OCI-LY7 (cell line): ENCODE data around the gene RHEBL1. TPM values are rescaled to one million over a fixed set of nuclear protein-coding genes. Genes with fewer than 3 reads are reported as not detected.

Source experiments
- BruUV-seq: library from RNA; stranded (reverse); fragments of 400-500 nt; replicated peaks from 2 replicates; lab custom pipeline; 2021; lab: Mats Ljungman, UMichigan
- CTCF ChIA-PET: fragments of 300-600 bp; sonication (Branson Sonifier 250); formaldehyde crosslinking; loops from one replicate; lab custom pipeline; 2022; ENCODE audit warnings: antibody characterized with exemption; ENCODE audit not compliant: unreplicated experiment; lab: Charles Lee
- POLR2A ChIA-PET: fragments of 300-600 bp; sonication (Branson Sonifier 250); formaldehyde crosslinking; loops from one replicate; lab custom pipeline; 2022; ENCODE audit warnings: antibody characterized with exemption; lab: Charles Lee
- DNase-seq: peaks from one replicate; pipeline ENCODE4 v3.0.0-alpha.2; 2015; ENCODE audit warnings: low spot score
- H2AFZ ChIP-seq: fragments of 200-600 bp; sonication (generic), shearing (Covaris generic); 2 replicates; pipeline ENCODE4 v1.6.1; 2014; ENCODE audit warnings: mild to moderate bottlenecking, antibody characterized with exemption, low read length, moderate library complexity
- H3K27ac ChIP-seq: fragments of 200-600 bp; sonication (generic); 2 replicates; pipeline ENCODE4 v1.5.1; 2014; ENCODE audit warnings: mixed run types, low read depth, mild to moderate bottlenecking, moderate library complexity, low read length, inconsistent platforms; ENCODE audit not compliant: poor library complexity, severe bottlenecking
- H3K36me3 ChIP-seq: fragments of 200-600 bp; sonication (generic); 2 replicates; pipeline ENCODE4 v1.6.1; 2014; ENCODE audit warnings: mild to moderate bottlenecking, antibody characterized with exemption, low read length, moderate library complexity, mixed read lengths; ENCODE audit not compliant: insufficient read depth
- H3K4me1 ChIP-seq: fragments of 200-600 bp; sonication (generic); 2 replicates; pipeline ENCODE4 v1.5.1; 2014; ENCODE audit warnings: mild to moderate bottlenecking, low read length; ENCODE audit not compliant: insufficient read depth, poor library complexity, severe bottlenecking
- H3K4me2 ChIP-seq: fragments of 200-600 bp; sonication (generic); 2 replicates; pipeline ENCODE4 v1.6.1; 2014; ENCODE audit warnings: mild to moderate bottlenecking, low read length
- H3K4me3 ChIP-seq: fragments of 200-600 bp; sonication (generic); 2 replicates; pipeline ENCODE4 v1.5.1; 2014; ENCODE audit warnings: mild to moderate bottlenecking, low read depth, low read length; ENCODE audit not compliant: poor library complexity, severe bottlenecking
- H3K79me2 ChIP-seq: fragments of 200-600 bp; sonication (generic); 2 replicates; pipeline ENCODE4 v1.6.1; 2016; ENCODE audit warnings: low read depth, mild to moderate bottlenecking, low read length, moderate library complexity, mixed read lengths; ENCODE audit not compliant: insufficient read depth
- H3K9me2 ChIP-seq: fragments of 200-600 bp; sonication (generic); 2 replicates; pipeline ENCODE4 v1.6.1; 2016; ENCODE audit warnings: mild to moderate bottlenecking, low read length, mixed read lengths; ENCODE audit not compliant: insufficient read depth
- H3K9me3 ChIP-seq: fragments of 200-600 bp; sonication (generic); 2 replicates; pipeline ENCODE4 v1.6.1; 2014; ENCODE audit warnings: mild to moderate bottlenecking, mixed run types, low read length, mixed read lengths
- H4K20me1 ChIP-seq: fragments of 200-600 bp; sonication (generic); 2 replicates; pipeline ENCODE4 v1.6.1; 2014; ENCODE audit warnings: mild to moderate bottlenecking, antibody characterized with exemption, low read length, moderate library complexity, mixed read lengths; ENCODE audit not compliant: insufficient read depth
- EZH2phosphoT487 ChIP-seq: fragments of 200-600 bp; sonication (generic); IDR thresholded peaks from 2 replicates; pipeline ENCODE4 v1.6.1; 2018; ENCODE audit warnings: low read depth, borderline replicate concordance, mild to moderate bottlenecking, mixed run types, antibody characterized with exemption, low read length, moderate library complexity, mixed read lengths
- intact Hi-C: fragments of 100-400 bp; cut with micrococcal nuclease; formaldehyde crosslinking; loops from one replicate; pipeline ENCODE4 v1.10.0; 2022; ENCODE audit not compliant: unreplicated experiment
- total RNA-seq, 2 experiments: library from RNA; depleted of rRNA in 1 of 2; stranded (reverse); fragments of >200 nt in 1 of 2; shearing (Covaris generic) in 1 of 2; gene quantifications; 2 replicates each; pipeline ENCODE4 v1.2.3, GENCODE V29; 2014 to 2022
- TF ChIP-seq, protein P1 (sequence below): fragments of 200-600 bp; sonication (generic); conservative IDR thresholded peaks from 2 replicates; pipeline ENCODE4 v1.5.1; 2014; ENCODE audit warnings: mild to moderate bottlenecking, antibody characterized with exemption, low read length, moderate library complexity, mixed read lengths

The RHEBL1 gene
- total RNA-seq, 2 experiments from 2014 or later = 3.4 to 3.7 TPM

DNA sequence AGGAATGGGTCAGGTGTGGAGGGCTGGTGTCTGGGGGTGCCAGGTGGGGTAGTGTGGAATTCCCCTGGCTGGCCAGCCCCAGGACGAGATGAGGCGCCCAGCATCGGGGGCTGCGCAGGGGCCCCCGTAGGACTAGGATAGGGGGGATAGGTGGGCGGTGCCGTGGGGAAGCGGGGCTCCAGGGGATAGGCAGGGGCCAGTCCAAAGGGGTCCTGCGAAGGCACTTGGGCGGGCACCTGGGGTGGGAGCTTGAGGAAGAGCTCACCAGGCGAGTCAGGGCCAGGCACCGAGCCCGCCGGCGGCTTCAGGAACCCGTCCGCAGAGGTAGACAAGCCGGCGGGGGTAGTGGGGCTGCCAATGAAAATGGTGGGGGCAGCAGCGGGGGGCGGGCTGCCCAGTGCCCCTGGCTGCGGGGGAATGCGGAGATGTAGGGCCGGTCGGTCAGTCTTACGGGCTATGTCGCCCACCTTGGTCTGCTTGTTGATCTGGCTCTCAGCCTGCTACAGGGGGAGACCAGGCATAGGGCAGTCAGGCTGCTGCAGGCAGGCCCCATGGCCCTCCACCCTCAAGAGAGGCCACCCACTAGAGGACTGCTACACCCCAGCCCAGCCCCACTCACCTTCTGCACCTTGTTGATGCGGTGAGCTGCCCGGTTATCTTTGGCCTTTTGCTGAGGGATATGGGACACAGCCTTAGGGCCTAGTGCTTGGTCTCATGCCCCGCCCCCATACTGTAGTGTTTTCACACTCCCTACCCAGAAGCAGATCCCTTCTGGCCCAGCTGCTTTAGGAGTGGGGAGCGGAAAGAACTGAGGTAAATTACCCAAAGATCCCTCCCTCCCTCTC lies 28.5 kb downstream of the RHEBL1 start:
- BruUV-seq = no TSS peak
- H2AFZ ChIP-seq = no peak overlapping the region
- no peak overlapping the region for H3K4me3 ChIP-seq
- no peak for TF ChIP-seq EZH2phosphoT487
- TF ChIP-seq, protein P1, sequence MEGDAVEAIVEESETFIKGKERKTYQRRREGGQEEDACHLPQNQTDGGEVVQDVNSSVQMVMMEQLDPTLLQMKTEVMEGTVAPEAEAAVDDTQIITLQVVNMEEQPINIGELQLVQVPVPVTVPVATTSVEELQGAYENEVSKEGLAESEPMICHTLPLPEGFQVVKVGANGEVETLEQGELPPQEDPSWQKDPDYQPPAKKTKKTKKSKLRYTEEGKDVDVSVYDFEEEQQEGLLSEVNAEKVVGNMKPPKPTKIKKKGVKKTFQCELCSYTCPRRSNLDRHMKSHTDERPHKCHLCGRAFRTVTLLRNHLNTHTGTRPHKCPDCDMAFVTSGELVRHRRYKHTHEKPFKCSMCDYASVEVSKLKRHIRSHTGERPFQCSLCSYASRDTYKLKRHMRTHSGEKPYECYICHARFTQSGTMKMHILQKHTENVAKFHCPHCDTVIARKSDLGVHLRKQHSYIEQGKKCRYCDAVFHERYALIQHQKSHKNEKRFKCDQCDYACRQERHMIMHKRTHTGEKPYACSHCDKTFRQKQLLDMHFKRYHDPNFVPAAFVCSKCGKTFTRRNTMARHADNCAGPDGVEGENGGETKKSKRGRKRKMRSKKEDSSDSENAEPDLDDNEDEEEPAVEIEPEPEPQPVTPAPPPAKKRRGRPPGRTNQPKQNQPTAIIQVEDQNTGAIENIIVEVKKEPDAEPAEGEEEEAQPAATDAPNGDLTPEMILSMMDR = no peak
- H3K36me3 ChIP-seq = peaks cover 98% of the 10 kb centered on the region
- no peaks in the 10 kb centered on the region for H4K20me1 ChIP-seq
- no peak overlapping the region for H3K27ac ChIP-seq
- ChIA-PET CTCF (no interaction called here), POLR2A (no interaction called here)
- H3K79me2 ChIP-seq = no peaks in the 10 kb centered on the region
- no peak for DNase-seq
- H3K4me1 ChIP-seq = no peaks in the 10 kb centered on the region
- H3K4me2 ChIP-seq = no peak overlapping the region
- no peaks in the 10 kb centered on the region for H3K9me3 ChIP-seq
- no peaks in the 10 kb centered on the region for H3K9me2 ChIP-seq
- intact Hi-C loops = no loop called here

DNA sequence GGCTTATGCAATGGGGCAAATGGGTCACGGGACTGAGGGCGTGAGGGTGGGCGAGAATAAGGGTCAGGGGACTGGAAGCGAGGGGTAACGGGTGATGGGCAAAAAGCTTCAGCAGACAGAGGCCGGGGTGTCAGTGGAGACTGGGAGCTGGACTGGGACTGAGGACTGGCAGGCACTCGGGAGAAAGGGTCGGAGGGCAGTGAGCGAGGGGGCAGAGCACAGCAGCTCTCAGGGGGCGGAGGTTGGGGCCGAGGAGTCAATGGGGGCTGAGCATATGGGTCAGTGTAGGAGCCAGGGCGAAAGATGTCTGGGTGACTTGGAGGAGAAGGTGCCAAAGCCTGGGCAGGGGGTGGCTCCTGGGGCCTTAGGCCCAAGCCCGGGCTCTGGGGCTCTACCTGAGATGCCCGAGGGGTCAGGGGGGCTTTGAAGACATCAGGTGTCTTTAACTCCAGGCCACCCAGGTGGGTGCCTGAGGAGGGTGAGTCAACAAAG lies 29.4 kb downstream of the RHEBL1 start:
- Histone ChIP-seq H3K4me3 (no peak overlapping the region), H3K9me3 (no peaks in the 10 kb centered on the region), H3K27ac (no peak overlapping the region), H3K4me2 (no peak overlapping the region), H3K36me3 (peaks cover 97% of the 10 kb centered on the region), H3K9me2 (no peaks in the 10 kb centered on the region), H3K4me1 (no peaks in the 10 kb centered on the region), H2AFZ (no peak overlapping the region), H3K79me2 (no peaks in the 10 kb centered on the region), H4K20me1 (no peaks in the 10 kb centered on the region)
- no TSS peak for BruUV-seq
- no peak for DNase-seq
- intact Hi-C loops = no loop called here
- CTCF ChIA-PET = no interaction called here
- POLR2A ChIA-PET = no interaction called here
- TF ChIP-seq, protein P1 = no peak
- no peak for TF ChIP-seq EZH2phosphoT487
